Measurements from ENCODE around the gene YBX1. TPM values are rescaled to one million over a fixed set of nuclear protein-coding genes. Genes with fewer than 3 reads are reported as not detected.

The YBX1 gene
- total RNA-seq, 2 donors from 2014 or later = 471 to 894 TPM

GRCh38 chr1:42674682-42675081 lies 7.5 kb upstream of the YBX1 start:
- TF ChIP-seq CTCF (IDR thresholded peaks at IDR 0.05) = no peak
- DNase-seq = no peak
- no peaks in the 10 kb centered on the region for H3K4me1 ChIP-seq
- no peaks in the 10 kb centered on the region for H3K9me3 ChIP-seq
- no peaks in the 10 kb centered on the region for H3K27me3 ChIP-seq
- no peak overlapping the region for H3K9ac ChIP-seq (ENCODE audit: low read depth in 2 of 2, low read length in 2 of 2)
- H3K4me3 ChIP-seq = no peak overlapping the region
- no peak overlapping the region for H3K27ac ChIP-seq
- intact Hi-C loops (cut with DNase I) = no loop called here
- no peaks in the 10 kb centered on the region for H3K36me3 ChIP-seq

GRCh38 chr1:42675467-42675866 lies 6.8 kb upstream of the YBX1 start:
- Histone ChIP-seq H3K27ac (no peak overlapping the region), H3K9me3 (no peaks in the 10 kb centered on the region), H3K36me3 (no peaks in the 10 kb centered on the region), H3K4me3 (no peak overlapping the region), H3K9ac (ENCODE audit: low read depth in 2 of 2, low read length in 2 of 2) (no peak overlapping the region), H3K27me3 (no peaks in the 10 kb centered on the region), H3K4me1 (no peaks in the 10 kb centered on the region)
- TF ChIP-seq CTCF (IDR thresholded peaks at IDR 0.05) = no peak
- DNase-seq = no peak
- intact Hi-C loops (cut with DNase I) = no loop called here

- no peak overlapping the region for H3K9ac ChIP-seq (ENCODE audit: low read depth in 2 of 2, low read length in 2 of 2)
- TF ChIP-seq CTCF (IDR thresholded peaks at IDR 0.05) = no peak
- no peak for DNase-seq
- H3K9me3 ChIP-seq = no peaks in the 10 kb centered on the region
- intact Hi-C loops (cut with DNase I) = no loop called here
- no peak overlapping the region for H3K4me3 ChIP-seq
- no peaks in the 10 kb centered on the region for H3K4me1 ChIP-seq
- no peaks in the 10 kb centered on the region for H3K27me3 ChIP-seq
- no peak overlapping the region for H3K27ac ChIP-seq
- no peaks in the 10 kb centered on the region for H3K36me3 ChIP-seq
Observed at GRCh38 chr1:42676534-42677087, 5.6 kb upstream of the YBX1 start.

GRCh38 chr1:42679364-42679983 lies 2.7 kb upstream of the YBX1 start:
- Histone ChIP-seq H3K9ac (ENCODE audit: low read depth in 2 of 2, low read length in 2 of 2) (no peak overlapping the region), H3K4me3 (no peak overlapping the region), H3K9me3 (no peaks in the 10 kb centered on the region), H3K4me1 (peaks cover 4% of the 10 kb centered on the region), H3K27ac (no peak overlapping the region), H3K36me3 (no peaks in the 10 kb centered on the region), H3K27me3 (no peaks in the 10 kb centered on the region)
- no peak for DNase-seq
- TF ChIP-seq CTCF (IDR thresholded peaks at IDR 0.05) = no peak
- intact Hi-C loops (cut with DNase I) = no loop called here

- no peak for TF ChIP-seq CTCF (IDR thresholded peaks at IDR 0.05)
- Histone ChIP-seq H3K4me3 (no peak overlapping the region), H3K9ac (ENCODE audit: low read depth in 2 of 2, low read length in 2 of 2) (no peak overlapping the region), H3K27ac (no peak overlapping the region), H3K27me3 (no peaks in the 10 kb centered on the region), H3K4me1 (peaks cover 10% of the 10 kb centered on the region), H3K36me3 (no peaks in the 10 kb centered on the region), H3K9me3 (no peaks in the 10 kb centered on the region)
- no peak for DNase-seq
- intact Hi-C loops (cut with DNase I) = no loop called here
Observed at GRCh38 chr1:42680055-42680454, 2.2 kb upstream of the YBX1 start.
